Endothelial cell of umbilical vein (primary cell): ENCODE data around the gene IMPG2.

Source experiments
- CTCF ChIP-seq, 2 donors: IDR thresholded peaks; 1 replicate in 1 of 2; 2 replicates in 1 of 2; pipeline ENCODE4 v1.5.1; 2011; ENCODE audit warnings: low read length in 2 of 2, mild to moderate bottlenecking in 2 of 2, moderate library complexity in 2 of 2, control low read depth in 1 of 2, inconsistent platforms in 1 of 2, low read depth in 1 of 2; ENCODE audit not compliant: insufficient read depth in 1 of 2; ENCODE audit errors: extremely low read depth in 1 of 2
- EZH2 ChIP-seq: IDR thresholded peaks from 2 replicates; pipeline ENCODE4 v1.6.1; 2012; ENCODE audit warnings: borderline replicate concordance, low read depth, mild to moderate bottlenecking, moderate library complexity, low read length, inconsistent platforms; ENCODE audit not compliant: severe bottlenecking
- JUN ChIP-seq: IDR thresholded peaks from 2 replicates; pipeline ENCODE4 v1.6.1; 2011; ENCODE audit warnings: borderline replicate concordance, low read depth; ENCODE audit not compliant: insufficient read length, insufficient read depth
- POLR2A ChIP-seq: IDR thresholded peaks from 2 replicates; pipeline ENCODE4 v1.6.1; 2012; ENCODE audit warnings: low read depth, mild to moderate bottlenecking, control low read depth, low read length
- POLR2AphosphoS5 ChIP-seq: IDR thresholded peaks from 2 replicates; pipeline ENCODE4 v1.6.1; 2012; ENCODE audit warnings: low read depth, mild to moderate bottlenecking, control low read depth, low read length, moderate library complexity; ENCODE audit not compliant: insufficient read depth

GRCh38 chr3:101281521-101282030 lies 38.8 kb downstream of the IMPG2 start:
- TF ChIP-seq CTCF (IDR thresholded peaks at IDR 0.05; ENCODE audit: extremely low read depth in 1 of 2, insufficient read depth in 1 of 2, low read depth in 1 of 2, low read length in 2 of 2) (no peak), POLR2A (no peak), POLR2AphosphoS5 (no peak), JUN (no peak), EZH2 (no peak)
